GM04504 (cell line): ENCODE results near the gene BRD1.
"Not testable (repeated sequence)": the region's sequence is repeated elsewhere in the genome, so short reads cannot be mapped to it uniquely, and the experiment has no call there.

Experiments used
- DNase-seq: peaks from one replicate; pipeline ENCODE4 v3.0.0-alpha.2; 2012; ENCODE audit warnings: low read depth

Gene BRD1

DNA sequence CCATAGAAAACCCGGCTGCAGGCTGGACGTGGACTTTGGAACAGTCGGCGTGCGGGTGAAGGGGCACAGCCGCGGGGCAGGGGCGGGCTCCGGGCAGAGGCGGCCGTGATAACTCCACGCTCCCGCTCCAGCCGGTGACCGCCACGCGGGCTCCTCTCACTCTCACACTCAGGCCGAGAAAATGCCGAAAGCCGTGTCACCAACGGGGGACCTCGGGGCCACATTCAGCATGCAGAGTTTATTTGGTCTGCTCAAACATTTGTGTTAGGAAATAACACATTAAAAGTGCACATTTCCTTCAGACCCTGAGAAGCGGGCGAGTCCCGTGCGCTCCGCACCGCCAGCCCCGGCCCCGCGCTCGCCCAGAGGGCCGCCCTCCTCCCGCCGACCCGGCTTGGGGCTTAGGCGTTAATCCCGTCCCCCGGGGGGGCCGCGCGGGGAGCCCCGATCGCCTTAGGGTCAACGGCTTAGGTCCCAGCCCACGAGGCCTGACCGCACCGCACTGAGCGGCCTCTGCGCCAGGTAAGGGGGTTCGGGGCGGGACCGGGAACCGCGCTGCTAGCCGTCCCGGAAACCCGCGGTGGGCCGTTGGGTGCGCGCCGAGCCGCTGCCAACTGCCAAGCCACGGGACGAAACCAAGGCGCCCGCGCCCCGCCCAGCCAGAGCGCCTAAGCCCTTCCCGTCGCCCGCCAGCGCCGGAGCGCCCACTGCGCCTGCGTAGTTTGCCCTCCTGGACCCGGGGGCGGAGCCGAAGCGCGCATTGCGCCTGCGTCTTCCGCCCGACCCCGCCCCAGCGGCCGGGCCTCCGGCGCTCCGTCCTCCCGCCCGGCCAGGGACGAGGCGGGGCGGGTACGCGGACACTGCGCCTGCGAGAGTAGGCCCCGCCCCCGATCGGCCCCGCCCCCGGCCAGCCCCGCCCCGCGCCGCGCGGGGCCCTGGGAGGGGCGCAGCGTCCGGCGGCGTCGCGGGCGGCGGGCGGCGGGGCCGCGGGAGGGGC, 25.5 kb upstream of the BRD1 start, which contains the start of gene ZBED4:
Gene ZBED4 (plus strand): TSS at position 947 of the 997 bp plus-strand sequence. CDS start 29,819 bp downstream, outside the sequence.
- DNase-seq, result peak; percentile 94

DNA sequence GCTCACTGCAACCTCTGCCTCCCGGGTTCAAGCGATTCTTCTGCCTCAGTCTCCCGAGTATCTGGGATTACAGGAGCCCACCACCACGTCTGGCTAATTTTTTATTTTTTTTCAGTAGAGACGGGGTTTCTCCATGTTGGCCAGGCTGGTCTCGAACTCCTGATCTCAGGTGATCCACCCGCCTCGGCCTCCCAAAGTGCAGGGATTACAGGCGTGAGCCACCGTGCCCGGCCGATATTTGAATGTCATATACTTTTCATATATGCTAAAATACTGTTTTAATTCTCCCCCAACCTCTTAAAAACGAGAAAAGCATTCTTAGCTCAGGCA, 24.9 kb upstream of the BRD1 start:
- DNase-seq, result not testable (repeated sequence)

DNA sequence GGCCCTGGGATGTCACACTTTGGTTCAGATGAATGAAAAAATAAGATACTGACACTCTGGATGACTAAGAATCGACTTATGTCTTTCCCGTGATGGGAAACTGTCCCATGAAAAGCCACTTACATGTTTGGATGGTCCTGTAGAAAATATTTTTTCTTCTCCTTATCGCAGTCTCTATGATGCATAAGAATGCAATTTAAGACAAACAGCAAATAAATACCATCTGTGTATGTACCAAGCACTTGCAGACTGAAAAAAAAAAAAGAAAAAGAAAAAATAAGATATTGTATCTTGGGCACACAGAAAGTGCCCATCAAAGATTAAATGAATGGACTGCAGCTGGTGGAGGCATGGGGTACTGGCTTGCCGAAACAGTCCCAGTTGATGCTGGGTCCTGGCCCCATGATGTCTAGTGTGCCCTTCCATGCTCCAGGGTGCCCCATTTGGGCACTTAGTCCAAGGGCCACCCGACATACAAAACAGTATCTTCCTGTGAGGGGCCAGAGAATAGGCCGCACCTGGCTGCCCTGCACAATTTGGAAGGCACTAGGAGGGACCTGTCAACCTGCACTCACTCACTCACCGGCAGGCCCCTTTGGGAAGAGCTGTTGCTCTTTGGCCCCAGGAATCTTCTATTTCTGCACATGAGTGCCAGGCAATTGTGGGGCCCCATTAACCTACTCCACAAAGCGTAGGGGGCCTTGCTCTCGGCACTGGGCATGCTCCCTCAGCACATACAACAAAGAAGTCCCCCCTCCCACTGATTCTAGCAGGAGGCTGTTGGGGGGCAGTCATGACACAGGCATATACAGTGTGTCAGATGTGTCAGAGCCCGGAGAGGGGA, 23.5 kb upstream of the BRD1 start:
- DNase-seq, result no peak

DNA sequence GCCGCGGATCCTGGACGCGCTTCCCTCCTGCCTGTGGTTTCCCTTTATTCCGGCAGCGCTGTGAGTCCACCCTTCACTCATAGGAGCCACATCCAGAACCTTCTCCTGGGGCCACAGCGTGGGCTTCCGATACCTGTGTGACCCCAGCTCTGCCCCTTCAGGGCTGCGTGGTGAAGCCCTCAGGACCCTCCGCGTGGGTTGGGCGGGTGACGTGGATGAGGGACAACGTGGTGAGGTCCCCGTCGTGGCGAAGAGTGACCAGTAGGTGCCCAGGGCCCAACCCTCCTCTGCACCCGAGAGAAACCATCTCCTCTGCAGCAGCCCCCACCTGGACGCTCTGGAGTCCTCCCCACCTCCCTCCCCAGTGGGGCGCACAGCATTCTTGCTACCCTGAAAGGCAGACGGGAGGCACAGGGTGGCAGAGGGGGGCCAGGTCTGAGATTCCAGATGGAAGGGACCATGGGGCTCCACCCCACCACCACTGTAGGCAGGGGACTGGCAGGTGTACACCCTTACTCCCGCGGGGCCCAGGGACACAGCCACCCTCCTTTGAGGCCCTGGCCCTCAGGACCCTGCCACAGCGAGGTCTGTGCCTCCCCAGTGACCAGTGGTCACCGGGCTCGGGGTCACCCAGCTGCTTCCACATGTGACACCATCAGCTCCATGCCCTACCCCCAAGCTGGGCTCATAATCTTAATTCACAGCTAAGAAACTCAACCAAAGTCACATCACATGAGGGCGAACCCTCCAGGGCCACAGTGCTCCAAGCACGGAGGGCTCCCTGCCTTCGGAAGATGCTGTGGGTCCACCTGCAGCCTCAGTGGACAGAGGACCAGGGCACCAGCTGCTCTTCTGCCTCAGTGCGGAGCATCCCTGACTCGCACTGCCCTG, 22.6 kb upstream of the BRD1 start:
- DNase-seq, result no peak

DNA sequence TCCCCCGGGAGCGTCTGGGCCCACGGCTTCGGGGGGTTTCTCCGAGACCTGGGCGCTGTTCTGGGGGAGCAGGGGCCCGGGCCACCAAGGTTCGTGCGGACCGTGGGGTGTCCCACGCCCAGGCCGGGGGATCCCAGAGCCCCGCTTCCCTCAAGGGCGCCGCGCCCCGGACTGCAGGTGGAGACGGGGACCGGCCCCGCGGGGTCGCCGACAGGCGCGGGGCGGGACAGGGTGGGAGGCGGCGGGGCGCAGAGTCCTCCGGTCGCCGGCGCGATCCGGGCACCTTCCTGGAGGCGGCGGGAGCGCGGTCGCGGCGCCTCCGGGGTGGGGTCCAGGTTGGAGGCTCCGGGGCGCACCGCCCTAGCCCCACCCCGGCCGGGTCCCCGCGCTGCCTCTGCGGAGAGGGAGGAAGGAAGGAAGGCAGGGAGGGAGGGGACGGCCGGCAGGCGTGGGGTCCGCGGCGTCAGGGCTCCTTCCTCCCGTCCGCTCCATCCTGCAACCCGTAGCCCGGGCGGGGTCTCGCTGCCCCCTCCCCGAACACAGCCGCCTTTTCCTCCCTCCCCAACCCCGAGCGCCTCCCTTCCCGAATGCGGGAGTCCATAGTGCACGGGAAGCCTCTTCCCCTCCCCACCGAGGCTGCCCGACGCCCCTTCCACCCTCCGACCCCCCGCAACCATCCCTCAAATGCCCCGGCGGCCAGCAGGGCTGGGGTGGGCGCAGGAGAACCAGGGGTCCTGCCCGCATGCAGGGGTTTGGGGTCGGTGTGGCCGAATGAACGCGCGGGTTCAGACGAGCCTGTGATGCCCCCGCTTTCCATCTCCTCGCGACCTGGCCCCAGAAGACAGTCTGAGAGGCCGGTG, 21.7 kb upstream of the BRD1 start:
- DNase-seq, result no peak

DNA sequence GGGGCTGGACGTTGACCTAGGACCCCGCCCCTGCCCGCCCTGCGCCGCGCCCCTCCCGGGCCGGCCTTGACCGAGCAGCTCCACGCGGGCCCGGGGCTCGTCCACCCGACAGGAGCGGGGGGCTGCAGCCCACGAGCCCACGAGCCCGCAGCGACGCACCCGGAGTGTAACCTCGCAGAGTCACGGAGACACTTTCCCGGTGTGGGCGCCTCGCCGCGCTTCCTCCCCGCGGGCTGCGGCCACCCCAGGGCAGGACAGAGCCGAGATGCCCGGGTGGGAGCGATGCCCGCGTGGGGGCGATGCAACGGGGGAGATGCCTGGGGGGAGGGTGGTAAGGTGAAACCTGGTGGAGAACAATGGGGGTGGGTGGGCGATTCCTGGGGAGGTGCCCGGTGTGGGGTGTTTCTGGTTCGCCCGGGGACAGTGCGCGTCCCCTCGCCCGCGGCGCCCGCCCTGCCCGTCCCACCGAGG, 21.1 kb upstream of the BRD1 start:
- DNase-seq, result no peak

- no peak for DNase-seq
These were observed 20.3 kb upstream of the BRD1 start for GRCh38 chr22:49847751-49848689.

DNA sequence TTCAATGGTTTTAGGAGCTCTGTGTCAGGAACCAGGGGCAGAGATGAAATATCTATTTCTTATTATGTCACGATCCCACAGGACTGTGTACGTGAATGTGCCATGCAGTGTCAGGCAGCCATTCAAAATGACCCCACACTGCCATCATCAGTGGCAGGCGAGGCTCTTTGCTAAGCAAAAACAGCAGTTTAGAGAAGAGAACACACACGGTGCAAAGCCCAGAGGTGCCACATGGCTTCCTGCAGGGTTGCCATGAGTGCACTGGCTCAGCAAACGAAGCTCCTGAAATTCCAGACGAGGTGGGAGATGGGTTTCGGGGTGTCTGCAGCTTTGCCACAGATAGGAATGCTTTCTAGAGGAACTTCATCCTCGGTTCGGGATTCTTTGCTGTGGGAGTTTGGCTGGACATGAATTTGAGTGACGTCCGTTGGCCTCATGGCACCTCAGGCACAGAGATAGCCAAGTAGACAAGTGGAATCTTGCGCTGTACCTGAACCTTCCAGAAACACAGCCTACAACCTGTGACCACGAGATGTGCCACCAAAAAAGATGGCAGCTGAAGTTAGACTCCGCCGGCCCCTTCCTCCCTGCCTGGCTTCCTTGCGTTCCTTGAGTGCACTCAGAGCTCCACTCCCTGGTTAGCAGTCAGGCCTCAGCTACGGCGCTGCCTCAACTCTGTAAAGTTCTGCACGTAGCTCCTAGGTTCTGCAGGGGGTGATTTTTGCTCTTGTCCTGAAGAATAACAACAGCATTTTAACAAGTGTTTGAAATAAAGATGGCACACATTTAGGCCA, 18.2 kb upstream of the BRD1 start:
- no peak for DNase-seq

- no peak for DNase-seq
These were observed 17.6 kb upstream of the BRD1 start for GRCh38 chr22:49845241-49845640.

DNA sequence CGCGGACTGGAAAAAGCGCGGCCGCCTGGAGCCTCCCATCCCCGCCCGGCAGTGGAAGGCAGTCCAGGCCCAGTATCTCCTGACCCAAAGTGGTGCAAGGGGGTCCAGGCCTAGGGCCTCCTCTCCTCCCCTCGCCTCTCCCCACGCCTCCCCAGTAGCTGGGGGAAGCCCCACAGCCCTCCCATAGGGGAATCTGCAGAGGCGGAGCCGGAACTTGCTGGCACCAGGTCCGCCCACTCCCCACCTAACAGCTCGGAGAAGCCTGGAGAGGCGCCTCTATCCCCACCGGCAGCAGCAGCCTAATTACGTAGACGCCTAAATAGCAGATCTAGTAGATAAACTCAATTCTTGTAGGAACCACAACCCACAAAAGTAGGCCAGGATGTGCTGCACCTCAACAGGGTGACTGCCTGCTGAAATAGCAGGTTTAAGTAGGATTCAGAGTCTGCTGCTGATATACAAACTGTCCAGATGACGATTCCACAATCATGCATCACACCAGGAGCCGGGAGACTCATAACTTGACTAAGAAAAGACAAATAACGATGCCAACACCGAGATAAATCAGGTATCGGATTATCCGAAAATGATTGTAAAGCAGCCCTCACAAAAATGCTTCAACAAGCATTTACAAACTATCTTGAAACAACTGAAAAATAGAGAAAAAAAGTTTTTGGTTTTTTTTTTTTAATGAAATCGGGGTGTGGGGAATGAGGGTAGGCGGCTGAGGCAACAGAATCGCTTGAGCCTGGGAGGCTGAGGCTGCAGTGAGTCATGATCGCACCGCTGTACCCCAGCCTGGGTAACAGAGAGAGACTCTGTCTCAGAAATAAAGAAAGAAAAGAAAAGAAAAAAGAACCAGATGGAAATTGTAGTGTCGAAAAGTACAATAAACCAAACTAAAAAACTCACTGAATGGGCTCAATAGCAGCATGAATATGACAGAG, 11.4 kb upstream of the BRD1 start:
- DNase-seq, result no peak

- no peak for DNase-seq
These were observed 5.8 kb upstream of the BRD1 start for GRCh38 chr22:49833340-49834007.

GRCh38 chr22:49829044-49829853, 1.6 kb upstream of the BRD1 start:
- no peak for DNase-seq

DNA sequence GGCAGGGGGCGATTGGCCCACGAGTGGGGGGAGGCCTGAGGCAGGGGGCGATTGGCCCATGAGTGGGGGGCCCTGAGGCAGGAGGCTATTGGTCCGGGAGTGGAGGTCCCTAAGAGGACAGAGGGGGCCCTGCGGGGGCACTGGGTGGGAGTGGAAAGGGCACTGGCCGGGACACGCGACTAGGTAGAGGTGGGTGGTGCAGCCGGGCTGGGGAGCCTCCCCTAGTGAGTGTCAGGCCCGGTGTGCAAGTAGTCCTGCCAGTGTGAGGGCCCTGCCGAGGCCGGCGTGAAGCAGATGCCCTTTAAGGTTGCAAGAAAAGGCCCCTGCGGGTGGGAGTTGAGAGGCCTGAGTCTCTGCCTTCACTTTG, 909 bp upstream of the BRD1 start:
- DNase-seq, result no peak

DNA sequence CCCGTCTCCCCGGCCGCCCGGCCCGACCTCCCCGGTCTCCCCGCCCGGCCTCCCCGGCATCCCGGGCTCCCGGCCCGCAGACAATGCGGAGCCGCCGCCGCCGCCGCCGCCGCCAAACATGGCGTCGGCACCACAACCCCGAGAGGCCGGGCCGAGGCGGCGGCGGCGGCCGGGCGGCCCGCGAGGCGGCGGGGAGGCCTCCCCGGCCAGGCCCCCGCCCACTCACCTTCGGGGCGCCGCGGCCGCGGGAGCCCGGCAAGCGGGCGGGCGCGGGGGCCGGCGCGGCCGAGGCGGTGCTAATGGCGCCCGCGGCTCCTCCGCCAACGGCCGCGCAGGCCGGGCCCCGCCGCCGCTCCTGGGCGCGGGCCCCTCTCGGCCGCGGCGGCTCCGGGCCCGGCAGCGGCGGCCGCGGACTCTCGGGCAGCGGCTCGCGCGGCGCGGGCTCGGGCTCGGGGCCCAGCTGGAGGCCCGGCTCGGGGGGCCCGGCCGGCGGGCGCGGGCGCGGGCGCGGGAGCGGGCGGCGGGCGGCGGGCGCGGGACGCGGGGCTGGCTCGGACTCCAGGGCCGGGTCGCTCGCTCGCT, 311 bp downstream of the BRD1 start:
- DNase-seq, result no peak

DNA sequence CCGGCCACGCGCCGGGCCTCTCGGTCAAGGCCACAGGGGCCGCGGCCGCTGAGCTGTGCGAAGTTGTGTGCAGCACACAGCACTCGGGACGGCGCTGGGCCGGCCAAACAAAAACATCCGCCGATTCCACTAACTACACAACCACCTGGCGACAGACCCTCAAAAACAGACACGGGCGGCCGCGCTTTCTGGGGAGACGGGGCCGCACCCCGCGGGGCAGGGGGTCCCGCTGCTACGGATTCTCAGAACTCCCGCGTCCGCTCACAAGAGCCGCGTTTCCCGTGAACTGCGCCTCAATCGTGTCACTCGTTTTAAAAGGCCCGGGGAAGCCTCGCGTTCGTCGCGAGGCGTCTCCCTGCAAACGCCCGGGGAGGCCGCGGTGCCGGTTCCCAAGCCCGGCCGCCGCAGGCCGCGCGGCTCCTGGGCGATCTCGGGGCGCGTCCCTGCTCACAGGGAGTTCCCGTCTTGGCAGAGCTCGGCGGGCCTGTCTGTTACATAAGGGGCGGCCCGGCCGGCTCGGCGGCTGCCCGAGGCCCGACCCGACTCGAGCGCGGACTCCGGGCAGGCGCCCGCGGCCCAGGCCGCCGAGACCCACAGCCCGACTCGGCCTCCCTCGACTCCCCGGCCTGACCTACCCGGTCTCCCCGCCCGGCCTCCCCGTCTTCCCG, 936 bp downstream of the BRD1 start:
- no peak for DNase-seq
